Measurements from ENCODE around the gene ELOVL6.
"Not testable (repeated sequence)": the region's sequence is repeated elsewhere in the genome, so short reads cannot be mapped to it uniquely, and the experiment has no call there.

The ELOVL6 gene

DNA sequence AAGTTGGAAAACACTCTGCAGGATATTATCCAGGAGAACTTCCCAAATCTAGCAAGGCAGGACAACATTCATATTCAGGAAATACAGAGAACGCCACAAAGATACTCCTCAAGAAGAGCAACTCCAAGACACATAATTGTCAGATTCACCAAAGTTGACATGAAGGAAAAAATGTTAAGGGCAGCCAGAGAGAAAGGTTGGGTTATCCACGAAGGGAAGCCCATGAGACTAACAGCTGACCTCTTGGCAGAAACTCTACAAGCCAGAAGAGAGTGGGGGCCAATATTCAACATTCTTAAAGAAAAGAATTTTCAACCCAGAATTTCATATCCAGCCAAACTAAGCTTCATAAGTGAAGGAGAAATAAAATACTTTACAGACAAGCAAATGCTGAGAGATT is 120.3 kb downstream of the ELOVL6 start:
- DNase-seq (ENCODE audit: low read depth in 1 of 2, low spot score in 1 of 2) = not testable (repeated sequence)

DNA sequence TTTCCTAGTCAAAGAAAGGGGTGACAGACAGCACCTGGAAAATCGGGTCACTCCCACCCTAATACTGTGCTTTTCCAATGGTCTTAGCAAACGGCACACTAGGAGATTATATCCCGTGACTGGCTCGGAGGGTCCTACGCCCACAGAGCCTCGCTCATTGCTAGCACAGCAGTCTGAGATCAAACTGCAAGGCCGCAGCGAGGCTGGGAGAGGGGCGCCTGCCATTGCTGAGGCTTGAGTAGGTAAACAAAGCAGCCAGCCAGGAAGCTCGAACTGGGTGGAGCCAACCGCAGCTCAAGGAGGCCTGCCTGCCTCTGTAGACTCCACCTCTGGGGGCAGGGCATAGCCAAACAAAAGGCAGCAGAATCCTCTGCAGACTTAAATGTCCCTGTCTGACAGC is 121.6 kb downstream of the ELOVL6 start:
- not testable (repeated sequence) for DNase-seq (ENCODE audit: low read depth in 1 of 2, low spot score in 1 of 2)

DNA sequence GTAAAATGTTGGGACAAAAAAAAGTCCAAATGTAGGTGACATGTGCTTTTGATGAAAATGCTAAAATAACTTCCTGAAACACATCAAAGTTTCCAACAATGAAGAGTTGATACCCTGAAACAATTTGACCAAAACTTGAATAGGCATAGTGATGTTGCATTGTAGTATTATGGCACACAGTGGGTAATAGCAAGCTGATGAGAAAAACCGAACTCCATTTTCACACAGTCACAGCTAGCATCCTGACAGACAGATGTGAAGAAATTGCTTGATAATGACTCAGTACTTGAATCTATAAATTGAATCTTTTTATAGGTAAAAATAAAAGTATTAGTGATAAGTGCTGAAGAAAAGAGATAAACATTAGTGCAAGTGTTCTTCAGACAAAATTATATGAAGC is 122.5 kb downstream of the ELOVL6 start:
- DNase-seq (ENCODE audit: low read depth in 1 of 2, low spot score in 1 of 2) = no peak

DNA sequence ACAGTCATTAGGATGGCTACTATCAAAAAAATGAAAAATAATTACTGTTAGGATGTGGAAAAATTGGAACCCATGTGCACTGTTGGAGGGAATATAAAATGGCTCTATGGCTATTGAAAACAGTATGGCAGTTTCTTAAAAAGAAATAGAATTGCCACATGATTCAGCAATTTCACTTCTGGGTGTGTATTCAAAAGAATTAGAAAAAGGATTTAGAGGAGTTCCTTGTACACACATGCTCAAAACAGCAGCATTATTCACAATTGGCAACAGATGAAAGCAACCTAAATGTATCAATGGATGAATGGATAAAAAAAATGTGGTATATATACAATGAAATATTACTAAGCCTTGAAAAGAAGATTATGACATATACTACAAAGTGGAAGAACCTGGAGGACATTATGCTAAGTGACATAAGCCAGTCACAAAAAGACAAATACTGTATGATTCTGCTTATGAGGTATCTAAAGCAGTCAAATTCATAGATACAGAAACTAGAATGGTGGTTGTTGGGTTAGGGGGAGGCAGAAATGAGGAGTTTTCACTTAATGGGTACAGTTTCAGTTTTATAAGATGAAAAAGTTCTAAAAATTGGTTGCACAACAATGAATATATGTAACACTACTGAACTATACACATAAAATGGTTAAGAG is 123.2 kb downstream of the ELOVL6 start:
- no peak for DNase-seq (ENCODE audit: low read depth in 1 of 2, low spot score in 1 of 2)

DNA sequence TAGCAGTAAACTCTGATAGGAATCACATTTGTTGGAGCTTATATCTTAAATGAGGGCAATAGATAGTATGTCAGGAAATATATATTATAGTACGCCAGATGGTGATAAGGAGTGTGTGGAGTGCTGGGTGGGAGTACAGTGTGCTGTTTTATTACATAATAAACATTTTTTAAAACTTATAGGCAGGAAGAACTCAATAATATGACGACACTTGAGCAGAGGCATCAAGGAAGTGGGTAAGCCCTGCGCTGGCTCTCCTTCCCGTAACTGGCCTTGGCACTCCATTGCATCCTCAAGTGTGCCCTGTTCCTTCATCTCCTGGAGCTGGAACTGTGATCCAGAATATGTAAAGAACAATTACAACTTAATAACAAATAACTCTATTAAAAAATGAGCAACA is 123.8 kb downstream of the ELOVL6 start:
- no peak for DNase-seq (ENCODE audit: low read depth in 1 of 2, low spot score in 1 of 2)

DNA sequence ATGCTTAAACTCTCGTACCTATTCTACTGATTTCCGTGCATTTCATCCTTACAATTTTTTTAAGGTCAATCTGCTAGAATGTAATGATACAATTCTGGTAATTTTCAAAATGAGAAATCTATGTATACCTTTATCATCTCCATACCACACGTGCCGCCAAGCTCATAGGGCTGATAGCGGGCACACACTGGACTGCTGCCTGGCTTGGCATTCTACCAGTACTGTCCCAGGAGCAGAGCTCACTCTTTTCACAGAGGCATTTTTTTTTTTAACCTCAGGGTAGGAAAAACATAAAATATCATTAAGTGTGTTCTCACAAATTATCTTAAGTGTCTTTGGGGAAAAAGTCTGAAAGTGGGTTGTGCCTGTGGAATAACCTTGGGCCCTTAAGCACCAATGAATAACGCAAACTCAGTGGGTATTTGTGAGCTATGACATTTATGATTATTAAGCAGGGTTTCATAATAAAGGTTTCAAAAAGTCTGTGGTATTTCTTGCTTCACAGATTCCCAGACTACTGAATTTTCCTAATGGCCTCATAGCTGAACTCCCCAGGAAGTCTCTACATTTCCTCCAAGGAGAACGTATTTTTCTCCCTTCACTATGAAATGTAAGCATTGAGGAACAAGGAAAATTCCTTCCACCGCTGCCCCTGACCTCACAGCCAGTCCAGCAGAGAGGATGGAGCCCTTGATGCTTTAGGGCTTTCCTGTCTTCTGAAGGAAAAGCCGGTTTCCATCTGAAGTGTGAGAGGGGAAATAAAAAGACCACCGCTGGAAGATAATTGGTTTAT is 125.2 kb downstream of the ELOVL6 start:
- no peak for DNase-seq (ENCODE audit: low read depth in 1 of 2, low spot score in 1 of 2)

DNA sequence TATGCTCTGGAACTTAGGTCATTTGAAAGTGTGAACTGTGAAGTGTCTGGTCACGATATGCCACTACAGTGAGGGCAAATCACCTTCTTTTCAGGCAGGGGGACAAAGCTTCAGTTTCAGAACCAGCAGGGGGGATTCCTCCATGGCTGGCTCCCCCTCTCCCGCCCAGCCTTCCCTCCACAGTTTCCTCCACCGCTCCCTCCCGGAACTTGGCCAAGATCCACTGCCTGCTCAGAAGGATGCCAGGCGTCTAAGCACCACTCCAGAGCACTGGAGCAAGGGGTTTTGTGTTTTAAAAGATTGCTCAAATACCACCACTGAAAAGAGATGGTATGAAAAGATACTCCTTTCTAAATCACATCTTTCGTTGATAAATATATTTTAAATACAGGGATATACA is 126.9 kb downstream of the ELOVL6 start:
- DNase-seq (ENCODE audit: low read depth in 1 of 2, low spot score in 1 of 2) = no peak

DNA sequence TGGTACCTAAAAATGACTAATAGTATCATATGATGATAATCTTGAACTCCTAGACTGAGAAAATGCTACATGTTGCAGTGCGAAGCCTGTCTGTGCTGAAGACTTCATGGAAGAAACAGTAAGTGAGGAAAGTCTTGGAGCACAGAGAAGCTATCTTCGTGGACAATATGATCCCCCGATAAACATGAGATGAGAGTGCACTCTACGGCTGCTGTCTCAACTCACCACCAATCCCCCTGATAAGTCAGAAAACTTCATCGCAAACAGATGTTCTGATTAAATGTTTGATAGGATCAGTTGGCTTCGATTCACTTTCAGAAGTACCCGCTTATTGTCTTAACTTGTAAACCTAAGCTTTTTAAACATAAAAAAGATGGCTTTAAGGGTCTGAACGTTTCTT is 130.2 kb downstream of the ELOVL6 start:
- DNase-seq (ENCODE audit: low read depth in 1 of 2, low spot score in 1 of 2) = no peak

DNA sequence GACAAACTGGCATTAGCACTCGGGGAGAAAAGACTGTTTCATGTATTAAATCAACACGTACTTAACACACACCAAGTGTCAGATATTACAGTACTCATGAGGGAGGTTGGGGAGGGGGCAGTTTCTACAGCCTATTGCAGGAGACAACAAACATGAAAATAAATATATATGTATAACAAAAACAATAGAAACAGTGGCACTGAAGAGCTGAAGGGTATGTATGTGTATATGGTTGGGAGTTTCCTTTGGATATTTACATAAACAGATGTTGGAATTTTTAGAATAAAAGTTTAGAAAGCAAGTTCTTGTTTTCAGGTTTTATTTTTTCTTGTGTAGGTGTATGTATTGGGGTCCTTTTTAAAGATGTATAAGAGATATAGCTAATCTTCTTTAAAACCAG is 133.5 kb downstream of the ELOVL6 start:
- DNase-seq (ENCODE audit: low read depth in 1 of 2, low spot score in 1 of 2) = no peak

DNA sequence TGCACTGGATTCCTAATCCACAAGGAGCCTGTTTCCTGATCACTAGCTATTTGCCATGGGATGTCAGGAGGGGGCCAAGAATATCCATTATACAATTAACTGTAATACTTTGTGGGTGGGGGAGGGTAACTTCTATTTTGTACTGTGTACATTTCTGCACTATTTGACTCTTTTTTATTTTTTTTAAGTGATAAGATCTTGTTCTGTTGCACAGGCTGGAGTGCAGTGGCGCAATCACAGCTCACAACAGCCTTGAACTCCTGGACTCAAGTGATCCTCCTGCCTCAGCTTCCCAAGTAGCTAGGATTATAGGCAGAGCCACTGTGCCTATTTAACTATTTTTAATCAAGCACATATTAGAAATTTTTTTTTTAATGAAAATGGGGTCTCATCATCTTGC is 134.1 kb downstream of the ELOVL6 start:
- no peak for DNase-seq (ENCODE audit: low read depth in 1 of 2, low spot score in 1 of 2)

DNA sequence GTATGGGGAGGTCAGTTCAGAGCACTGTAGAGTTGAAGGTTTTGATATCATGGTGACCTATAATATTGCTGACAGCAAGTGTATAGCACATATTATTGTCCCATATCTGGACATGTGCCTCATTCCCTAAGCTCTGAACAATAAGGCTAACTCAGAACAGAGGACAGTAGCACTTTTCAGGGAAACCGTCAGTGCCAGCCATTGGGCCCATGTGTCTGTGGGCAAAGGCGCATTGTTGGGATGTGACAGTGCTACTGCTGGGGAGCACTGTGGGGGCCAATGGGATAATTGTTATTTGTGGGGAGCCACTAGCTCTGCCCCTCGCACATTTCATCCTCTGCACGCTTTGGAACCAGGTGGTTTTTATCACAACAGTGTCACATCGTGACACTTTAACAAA is 136.2 kb downstream of the ELOVL6 start:
- DNase-seq (ENCODE audit: low read depth in 1 of 2, low spot score in 1 of 2) = no peak

DNA sequence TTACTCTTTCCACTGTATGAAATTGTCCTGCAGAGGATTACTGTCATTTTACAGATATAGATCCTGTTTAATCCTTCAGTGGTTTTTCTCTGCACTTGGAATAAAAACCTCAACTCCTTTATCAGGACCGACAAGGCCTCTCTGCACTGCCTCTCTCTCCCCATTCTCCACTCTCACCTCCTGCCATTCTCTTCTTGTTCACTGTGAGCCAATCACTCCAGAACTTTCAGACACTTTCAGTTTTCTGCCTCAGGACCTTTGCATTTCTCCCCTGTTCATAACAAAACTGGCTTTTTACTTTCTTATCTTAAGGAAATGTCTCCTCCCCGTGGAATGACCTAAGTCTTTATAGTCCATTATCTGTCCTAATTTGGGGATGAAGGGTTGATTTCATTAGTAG is 137.3 kb downstream of the ELOVL6 start:
- DNase-seq (ENCODE audit: low read depth in 1 of 2, low spot score in 1 of 2) = no peak

DNA sequence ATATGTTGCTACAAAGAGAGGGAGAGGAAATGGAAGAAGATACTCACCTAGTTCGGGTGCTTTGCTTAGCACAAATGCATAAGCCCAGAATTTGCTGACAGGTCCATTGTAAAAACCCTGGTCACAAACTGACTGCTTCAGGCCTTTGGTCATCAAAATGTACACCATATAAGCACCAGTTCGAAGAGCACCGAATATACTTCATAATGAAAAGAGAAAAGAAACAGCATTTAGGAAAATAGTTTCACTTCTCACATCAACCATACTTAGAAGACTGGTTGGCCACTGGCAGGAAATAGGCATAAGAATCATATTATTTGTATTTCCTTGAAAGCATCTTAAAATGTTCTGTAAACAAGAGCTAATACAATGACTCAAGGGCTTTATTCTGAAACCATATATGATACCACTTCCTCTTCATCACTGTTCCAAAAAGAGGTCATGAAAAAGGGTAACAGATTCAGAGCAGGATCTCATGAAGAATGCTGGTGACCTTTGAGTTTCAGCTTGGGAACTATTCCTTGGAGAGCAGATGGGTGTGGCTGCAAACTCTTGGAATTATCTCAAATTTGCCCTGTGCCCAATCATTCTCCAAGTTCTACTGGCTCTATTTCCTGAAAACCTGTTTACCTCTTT is 138.7 kb downstream of the ELOVL6 start:
- no peak for DNase-seq (ENCODE audit: low read depth in 1 of 2, low spot score in 1 of 2)

DNA sequence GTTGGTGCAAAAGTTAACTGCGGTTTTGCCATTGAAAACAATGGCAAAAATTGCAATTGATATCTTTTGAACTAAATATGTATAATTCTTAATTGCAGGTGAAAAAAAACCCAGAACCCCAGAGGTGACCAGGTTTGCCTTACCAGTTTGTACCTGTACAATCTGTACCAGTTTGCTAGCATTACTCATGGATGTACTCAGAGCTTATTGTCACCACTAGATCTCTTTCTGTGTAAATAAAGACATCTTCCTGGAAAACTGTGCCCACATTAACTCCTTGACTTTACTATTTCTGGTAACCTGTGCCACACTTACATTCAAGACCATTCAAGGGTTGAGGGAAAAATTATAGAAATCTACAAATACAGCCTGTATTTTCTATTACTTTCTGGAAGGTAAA is 139.7 kb downstream of the ELOVL6 start:
- DNase-seq (ENCODE audit: low read depth in 1 of 2, low spot score in 1 of 2) = no peak

DNA sequence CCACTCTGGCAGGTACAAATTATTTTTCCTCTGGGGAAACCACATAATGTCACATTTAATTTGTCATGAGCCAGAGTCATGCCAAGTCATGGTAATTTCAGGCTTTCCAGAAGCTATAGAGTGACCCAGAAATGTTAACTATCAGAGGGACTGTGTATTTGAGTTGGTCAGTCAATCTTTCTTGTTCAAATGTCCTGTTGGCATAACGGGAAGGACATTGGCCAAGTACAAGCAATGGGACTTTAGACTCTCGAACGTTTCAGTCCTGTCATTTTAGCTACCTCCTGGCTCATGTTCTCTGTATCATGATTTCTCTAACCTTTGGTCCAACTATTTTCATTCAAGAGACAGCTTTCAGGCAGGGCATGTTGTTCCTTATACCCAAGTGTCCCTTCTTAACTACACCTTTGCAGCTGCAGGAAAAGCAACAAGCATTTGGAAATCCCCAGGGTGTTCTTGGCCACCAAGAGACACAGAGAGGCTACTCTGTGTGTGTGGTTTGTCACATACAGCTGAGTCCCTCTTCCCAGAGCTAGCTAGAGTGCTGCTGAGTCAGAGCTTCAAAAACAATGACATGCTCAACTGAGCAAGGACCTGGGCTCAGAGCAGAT is 143.2 kb downstream of the ELOVL6 start:
- DNase-seq (ENCODE audit: low read depth in 1 of 2, low spot score in 1 of 2) = no peak

DNA sequence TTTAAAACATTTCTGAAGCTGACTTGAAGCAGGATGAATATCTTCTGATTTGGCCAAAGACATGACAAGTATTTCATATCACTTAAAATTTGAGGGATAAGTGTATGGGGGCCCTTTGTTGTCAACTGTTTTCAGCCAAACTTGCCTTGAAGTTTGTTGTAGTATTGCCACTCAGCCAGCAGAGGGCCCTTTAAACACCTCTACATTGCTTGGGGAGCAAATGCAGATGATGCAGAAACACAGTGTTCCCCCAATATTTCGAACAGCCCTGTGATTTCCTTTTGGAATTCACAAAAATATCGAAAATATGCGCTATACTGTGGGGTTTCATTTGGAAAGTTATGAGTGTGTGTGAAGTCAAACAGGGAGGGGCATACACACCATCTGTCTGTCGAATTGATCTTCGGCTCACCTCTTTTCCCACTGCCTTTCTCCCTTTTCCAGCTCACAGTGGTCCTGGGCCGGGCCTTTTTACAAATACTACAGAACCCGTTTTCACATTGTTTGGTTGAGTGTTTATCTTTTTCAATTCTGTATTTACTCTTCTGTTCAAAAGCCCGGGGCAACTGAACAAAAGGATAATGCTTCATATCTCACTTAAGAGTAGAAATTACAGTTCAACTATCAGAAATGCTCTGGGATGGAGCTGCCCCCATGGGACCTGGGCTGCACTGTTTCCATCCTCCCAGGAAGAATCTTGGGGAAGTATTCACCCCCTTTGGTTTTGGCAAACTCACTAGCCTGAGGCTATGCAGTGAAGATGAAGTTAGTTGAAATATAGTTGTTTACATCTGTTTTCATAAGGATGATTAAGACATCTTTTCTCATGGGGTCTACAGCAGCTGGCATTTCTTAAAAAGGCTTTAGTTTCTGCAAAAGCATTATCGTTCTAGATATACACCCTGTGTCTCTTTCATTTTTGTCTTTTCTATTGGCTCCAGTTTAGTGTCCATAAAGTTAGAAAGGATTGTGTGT is 148.2 kb downstream of the ELOVL6 start:
- peak; percentile 12 to 15 for DNase-seq (ENCODE audit: low read depth in 1 of 2, low spot score in 1 of 2)

DNA sequence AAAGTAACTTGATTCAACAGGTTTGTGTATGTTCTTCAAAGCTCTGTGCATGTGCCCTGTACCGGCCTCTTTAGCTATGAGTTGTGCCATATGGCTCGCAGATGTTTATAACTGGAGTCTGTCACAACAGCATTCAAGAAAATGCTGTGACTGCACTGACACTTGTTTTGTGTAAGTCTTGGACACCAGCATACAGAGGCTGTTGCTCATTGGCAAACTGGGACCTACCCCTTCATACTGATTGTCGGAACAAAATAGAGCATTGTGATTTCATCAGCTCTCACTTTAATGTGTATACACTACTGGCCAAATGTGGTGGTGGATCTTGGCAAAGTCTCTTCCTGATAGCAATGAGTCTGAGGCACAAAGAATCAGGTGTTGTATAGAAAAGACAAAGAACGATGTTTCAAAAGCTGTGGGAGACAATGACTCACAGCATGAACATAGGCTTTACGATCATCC is 151.8 kb downstream of the ELOVL6 start:
- no peak for DNase-seq (ENCODE audit: low read depth in 1 of 2, low spot score in 1 of 2)

DNA sequence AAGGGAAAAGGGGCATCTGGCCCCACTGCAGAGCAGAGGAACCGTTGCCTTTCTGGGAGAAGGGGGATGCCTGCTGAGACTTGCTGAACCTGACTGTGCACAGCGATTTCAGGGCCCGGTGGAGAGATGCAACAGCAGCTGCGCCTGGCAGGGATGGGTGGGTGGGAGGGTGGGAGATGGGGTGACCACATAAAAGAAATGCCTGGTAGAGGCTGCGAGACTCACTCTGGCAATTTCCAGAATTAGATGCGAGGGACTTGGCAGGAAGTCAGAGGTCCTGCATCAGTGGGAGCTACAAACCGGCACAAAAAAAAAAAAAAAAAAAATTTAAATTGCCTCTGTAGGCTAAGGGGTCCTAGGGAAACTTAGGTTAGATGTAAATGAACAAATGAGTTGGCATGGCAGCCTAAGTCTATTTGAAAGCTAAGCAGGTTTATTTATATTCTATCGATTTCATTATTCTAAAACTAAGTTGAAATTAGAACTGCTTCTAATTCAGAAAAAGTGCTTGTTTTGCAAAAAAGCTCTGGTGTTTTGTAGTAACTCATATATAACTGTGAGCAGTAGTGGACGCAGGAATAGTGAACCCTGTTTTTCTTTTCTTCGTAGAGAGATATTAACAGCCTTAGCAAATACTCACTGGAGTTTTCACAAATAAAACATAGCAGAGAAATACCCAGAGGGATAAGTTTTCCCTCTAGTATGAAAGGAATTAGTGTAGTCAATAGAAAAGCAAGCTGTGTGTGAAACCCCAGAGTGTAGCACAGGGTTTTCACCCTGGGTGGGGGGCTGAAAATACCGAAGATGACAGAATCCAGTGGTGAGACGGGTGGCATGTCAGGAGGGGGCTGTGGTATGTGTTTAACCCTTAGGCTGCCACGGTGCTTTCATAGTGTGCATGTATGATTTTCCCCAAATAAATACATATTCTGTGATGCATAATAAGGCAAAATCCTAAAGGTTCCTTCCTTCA is 155.6 kb downstream of the ELOVL6 start:
- no peak for DNase-seq (ENCODE audit: low read depth in 1 of 2, low spot score in 1 of 2)

DNA sequence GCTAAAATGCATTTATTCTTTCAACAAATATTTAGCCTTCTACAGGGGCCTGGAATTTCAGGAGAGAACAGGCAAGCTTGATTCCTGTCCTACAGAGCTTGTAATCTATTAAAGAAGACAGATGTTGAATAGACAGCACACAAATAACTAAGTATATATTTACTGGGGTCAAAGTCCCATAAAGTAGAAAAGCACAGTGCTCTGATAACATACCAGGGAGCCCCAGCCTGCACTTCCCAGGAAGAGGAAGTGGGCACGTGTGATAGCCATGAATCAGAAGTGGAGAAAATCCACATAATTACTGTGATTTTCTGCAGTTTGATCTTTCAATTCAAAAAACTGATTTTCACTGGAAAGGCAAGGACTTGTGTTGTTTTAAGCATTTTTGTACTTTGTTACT is 156.7 kb downstream of the ELOVL6 start:
- no peak for DNase-seq (ENCODE audit: low read depth in 1 of 2, low spot score in 1 of 2)

DNA sequence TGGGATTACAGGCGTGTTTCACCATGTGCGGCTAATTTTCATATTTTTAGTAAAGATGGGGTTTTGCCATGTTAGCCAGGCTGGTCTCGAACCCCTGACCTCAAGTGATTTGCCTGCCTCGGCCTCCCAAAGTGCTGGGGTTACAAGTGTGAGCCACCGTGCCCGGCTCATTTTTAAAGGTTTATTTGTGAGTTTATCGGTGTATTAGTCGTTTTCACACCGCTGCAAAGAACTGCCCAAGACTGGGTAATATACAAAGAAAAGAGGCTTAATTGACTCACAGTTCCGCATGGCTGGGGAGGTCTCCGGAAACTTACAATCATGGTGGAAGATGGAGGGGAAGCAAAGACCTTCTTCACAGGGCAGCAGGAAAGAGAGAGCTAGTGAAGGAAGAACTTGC is 159.3 kb downstream of the ELOVL6 start:
- not testable (repeated sequence) for DNase-seq (ENCODE audit: low read depth in 1 of 2, low spot score in 1 of 2)
